HL-60 (cell line): ENCODE data around the gene SMIM7.

Source experiments
- TF ChIP-seq, protein P1 (sequence below): IDR thresholded peaks from one replicate; pipeline ENCODE4 v1.5.1; 2011; ENCODE audit warnings: low read length, control low read depth, inconsistent platforms; ENCODE audit not compliant: insufficient read depth
- TF ChIP-seq, protein P2 (sequence below): IDR thresholded peaks from 2 replicates; pipeline ENCODE4 v1.6.1; 2012; ENCODE audit warnings: low read depth; ENCODE audit not compliant: insufficient replicate concordance

DNA sequence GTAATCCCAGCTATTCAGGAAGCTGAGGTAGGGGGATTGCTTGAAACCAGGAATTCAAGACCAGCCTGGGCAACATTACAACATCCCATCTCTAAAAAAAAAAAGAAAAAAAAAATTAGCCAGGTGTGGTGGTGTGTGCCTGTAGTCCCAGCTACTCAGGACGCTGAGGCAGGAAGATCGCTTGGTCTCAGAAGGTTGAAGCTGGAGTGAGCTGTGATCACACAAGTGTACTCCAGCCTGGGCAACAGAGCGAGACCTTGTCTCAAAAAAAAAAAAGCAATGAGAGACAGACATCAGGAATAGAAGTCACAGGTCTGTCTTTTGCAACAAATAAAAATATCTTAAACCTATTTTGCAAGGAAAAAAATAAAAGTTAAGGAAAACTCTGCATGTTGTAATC, 24.3 kb upstream of the SMIM7 start:
- TF ChIP-seq, protein P1, sequence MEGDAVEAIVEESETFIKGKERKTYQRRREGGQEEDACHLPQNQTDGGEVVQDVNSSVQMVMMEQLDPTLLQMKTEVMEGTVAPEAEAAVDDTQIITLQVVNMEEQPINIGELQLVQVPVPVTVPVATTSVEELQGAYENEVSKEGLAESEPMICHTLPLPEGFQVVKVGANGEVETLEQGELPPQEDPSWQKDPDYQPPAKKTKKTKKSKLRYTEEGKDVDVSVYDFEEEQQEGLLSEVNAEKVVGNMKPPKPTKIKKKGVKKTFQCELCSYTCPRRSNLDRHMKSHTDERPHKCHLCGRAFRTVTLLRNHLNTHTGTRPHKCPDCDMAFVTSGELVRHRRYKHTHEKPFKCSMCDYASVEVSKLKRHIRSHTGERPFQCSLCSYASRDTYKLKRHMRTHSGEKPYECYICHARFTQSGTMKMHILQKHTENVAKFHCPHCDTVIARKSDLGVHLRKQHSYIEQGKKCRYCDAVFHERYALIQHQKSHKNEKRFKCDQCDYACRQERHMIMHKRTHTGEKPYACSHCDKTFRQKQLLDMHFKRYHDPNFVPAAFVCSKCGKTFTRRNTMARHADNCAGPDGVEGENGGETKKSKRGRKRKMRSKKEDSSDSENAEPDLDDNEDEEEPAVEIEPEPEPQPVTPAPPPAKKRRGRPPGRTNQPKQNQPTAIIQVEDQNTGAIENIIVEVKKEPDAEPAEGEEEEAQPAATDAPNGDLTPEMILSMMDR: no peak
- TF ChIP-seq, protein P2, sequence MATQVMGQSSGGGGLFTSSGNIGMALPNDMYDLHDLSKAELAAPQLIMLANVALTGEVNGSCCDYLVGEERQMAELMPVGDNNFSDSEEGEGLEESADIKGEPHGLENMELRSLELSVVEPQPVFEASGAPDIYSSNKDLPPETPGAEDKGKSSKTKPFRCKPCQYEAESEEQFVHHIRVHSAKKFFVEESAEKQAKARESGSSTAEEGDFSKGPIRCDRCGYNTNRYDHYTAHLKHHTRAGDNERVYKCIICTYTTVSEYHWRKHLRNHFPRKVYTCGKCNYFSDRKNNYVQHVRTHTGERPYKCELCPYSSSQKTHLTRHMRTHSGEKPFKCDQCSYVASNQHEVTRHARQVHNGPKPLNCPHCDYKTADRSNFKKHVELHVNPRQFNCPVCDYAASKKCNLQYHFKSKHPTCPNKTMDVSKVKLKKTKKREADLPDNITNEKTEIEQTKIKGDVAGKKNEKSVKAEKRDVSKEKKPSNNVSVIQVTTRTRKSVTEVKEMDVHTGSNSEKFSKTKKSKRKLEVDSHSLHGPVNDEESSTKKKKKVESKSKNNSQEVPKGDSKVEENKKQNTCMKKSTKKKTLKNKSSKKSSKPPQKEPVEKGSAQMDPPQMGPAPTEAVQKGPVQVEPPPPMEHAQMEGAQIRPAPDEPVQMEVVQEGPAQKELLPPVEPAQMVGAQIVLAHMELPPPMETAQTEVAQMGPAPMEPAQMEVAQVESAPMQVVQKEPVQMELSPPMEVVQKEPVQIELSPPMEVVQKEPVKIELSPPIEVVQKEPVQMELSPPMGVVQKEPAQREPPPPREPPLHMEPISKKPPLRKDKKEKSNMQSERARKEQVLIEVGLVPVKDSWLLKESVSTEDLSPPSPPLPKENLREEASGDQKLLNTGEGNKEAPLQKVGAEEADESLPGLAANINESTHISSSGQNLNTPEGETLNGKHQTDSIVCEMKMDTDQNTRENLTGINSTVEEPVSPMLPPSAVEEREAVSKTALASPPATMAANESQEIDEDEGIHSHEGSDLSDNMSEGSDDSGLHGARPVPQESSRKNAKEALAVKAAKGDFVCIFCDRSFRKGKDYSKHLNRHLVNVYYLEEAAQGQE: no peak
